Measurements from ENCODE around the gene AP1G2.

Gene AP1G2

DNA sequence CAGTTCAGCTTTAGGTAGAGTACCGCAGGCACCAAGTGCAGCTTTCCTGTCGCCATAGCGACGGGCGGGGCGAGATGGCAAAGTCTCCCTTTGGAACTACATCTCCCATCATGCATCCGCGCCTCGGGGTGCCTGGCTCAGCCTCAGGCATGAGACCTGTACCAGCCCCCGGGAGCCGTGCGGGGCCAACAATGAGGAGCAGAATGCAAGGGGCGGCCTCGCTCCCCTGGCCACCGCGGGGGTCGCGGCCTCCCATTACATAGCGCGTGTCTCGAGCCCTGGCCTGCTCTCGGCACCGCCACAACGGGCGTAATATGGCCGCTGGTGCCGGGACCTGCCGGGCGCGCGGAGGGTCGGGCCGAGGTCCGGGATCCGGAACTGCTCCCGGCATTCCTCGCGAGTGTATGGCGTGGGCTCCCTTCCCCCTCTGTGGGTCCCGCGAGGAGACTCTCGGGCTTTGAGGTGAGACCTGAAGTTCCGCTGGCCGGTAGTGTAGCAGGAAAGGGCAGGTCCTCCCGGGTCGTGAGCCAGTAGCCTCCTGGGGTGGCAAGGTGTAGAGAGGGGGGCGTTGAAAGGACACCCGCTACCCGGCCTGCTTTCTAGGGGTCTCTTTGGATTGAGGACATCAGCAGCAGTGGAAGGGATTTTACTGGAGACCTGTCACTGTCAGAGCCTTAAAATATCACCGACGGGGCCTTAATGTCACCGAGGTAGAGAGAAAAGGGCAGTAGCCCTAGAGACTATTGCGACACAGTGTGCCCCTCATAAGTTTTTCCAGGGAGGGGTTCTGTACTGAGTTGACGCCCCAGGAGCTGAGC, 11.5 kb downstream of the AP1G2 start, which contains the start of gene THTPA:
THTPA (plus strand) TSS at position 390 of the 818 bp plus-strand sequence. CDS start 487 bp downstream, outside the sequence.
- Mint-ChIP-seq H3K27me3 (ENCODE audit: low read depth, poor library complexity) (peaks cover 8% of the 10 kb centered on the region), H3K36me3 (ENCODE audit: low read depth) (peaks cover 10% of the 10 kb centered on the region), H3K9me3 (no peaks in the 10 kb centered on the region), H3K27ac (peak within 1 kb of the TSS; percentile 88), H3K4me1 (peaks cover 34% of the 10 kb centered on the region), H3K4me3 (peak within 1 kb of the TSS; percentile 93)
- no peak for TF ChIP-seq CTCF (IDR thresholded peaks at IDR 0.05)
- DNase-seq = peak; percentile 94

DNA sequence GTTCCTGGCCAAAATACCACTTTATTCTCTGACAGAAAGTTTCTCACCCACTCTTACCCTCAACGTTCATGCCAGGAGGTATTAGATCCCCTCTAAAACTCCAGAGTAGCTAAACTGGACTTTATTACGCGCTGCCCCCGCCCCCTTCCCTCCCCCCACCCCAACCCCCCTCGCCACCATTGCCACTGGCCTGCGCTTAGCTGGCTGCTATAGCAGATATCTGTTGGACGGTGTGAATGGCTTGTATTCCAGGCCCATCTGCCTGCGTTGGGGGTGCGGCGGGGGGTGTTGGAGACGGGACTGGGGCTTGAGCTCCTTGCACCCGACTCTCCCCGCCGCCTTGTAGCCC, 12.1 kb downstream of the AP1G2 start:
- Mint-ChIP-seq H3K9me3 (no peaks in the 10 kb centered on the region), H3K27ac (no peak overlapping the region), H3K36me3 (ENCODE audit: low read depth) (peaks cover 6% of the 10 kb centered on the region), H3K4me3 (peak overlapping the region; percentile 93), H3K27me3 (ENCODE audit: low read depth, poor library complexity) (peaks cover 8% of the 10 kb centered on the region), H3K4me1 (peaks cover 34% of the 10 kb centered on the region)
- no peak for DNase-seq
- no peak for TF ChIP-seq CTCF (IDR thresholded peaks at IDR 0.05)

DNA sequence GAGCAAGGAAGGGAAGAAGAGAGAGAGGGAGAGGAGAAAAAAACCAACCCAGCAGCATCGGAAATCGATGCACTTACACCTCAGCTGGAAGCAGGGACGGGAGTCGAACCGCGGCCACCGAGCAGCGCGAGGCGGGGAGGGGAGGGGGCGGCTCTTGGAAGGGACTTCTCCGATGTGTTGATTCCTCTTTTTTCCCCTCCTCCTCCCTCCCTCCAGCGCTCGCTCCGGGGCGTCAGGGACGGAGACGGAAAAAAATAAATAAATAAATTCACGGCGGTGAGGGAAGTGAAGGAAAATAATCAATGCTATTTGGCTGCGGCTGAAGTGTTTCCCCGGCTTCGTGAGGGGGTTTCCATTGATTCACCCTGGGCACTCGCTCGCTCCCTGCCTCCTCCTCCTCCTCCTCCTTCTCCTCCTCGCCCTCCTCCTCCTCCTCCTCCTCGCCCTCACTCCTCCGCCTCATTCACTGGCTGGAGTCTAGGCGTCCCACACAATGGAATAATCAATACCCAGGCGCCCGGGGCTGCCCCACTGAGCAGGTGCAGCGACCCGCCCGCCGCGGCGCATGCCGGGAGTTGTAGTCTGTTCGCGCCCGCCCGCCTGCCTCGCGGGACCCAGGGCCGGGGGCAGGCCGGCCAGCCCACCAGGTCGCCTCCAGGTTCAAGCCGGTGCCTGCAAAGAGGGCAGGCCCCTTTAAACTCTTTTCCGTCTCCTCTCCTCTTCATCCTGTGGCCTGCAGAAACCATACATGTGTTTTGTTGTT, 16.1 kb downstream of the AP1G2 start, which contains the start of gene ZFHX2:
ZFHX2 (minus strand) TSS at position 500 of the 763 bp plus-strand sequence. CDS start 16,440 bp downstream, outside the sequence.
- H3K27me3 Mint-ChIP-seq (ENCODE audit: low read depth, poor library complexity) = peaks cover 3% of the 10 kb centered on the region
- peak; percentile 88 for DNase-seq
- no peaks in the 10 kb centered on the region for H3K9me3 Mint-ChIP-seq
- H3K4me1 Mint-ChIP-seq = peaks cover 16% of the 10 kb centered on the region
- H3K36me3 Mint-ChIP-seq (ENCODE audit: low read depth) = no peaks in the 10 kb centered on the region
- TF ChIP-seq CTCF (IDR thresholded peaks at IDR 0.05) = no peak
- no peak within 1 kb of the TSS for H3K4me3 Mint-ChIP-seq
- peak within 1 kb of the TSS; percentile 3 for H3K27ac Mint-ChIP-seq

DNA sequence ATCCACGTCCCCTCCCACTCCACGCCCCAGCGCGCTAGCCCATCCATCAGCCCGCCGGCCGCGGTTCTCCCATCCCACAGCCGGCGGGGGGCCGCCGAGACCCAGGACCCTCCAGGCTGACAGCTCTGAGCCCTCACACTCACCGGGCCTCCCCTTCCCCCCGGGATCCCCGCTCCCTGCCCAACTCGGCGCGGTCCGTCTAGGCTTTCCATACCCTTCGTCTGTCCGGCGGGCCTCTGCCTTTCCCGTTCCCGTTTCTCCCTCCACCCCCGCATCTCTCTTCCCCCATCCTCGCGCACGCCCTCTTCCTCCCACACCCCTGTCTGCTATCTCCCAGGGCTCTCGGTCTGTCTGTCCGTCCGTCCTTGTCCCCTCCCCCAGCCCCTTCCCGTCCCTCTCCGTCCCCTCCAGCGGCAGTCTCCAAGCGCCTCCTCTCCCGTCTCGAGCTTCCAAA, 16.8 kb downstream of the AP1G2 start:
- Mint-ChIP-seq H3K27ac (no peak overlapping the region), H3K9me3 (no peaks in the 10 kb centered on the region), H3K4me3 (no peak overlapping the region), H3K36me3 (ENCODE audit: low read depth) (no peaks in the 10 kb centered on the region), H3K4me1 (peaks cover 11% of the 10 kb centered on the region), H3K27me3 (ENCODE audit: low read depth, poor library complexity) (peaks cover 3% of the 10 kb centered on the region)
- no peak for TF ChIP-seq CTCF (IDR thresholded peaks at IDR 0.05)
- peak; percentile 64 for DNase-seq

DNA sequence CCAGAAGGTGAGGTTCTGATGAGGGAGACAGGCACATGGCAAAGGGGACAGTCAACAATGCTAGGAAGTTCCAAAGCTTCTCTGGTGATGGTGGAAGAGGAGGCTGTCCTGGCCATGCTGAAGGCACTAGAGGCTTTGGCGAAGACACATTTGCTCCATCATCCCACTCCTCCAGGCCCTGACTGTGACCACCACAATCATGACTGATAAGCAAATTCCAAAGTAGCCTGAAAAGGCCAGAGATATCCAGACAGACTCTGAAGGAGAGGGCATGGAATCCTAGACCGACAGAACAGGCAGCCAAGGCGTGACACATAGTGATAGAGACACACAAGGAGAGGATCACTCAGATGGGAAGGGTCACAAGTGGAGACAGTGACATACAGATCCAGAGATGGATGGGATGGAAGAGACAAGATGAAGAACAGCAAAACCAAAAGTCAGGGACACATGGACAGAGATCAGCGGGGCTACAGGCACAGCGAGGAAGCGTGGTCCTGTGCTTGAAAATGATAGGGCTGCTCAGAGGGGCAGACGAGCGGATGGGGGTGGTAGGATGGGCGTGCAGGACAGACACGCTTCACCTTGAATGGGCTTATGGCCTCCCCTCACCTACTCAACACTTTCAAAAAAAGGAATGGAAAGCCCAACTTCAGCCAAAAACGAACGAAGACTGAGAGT, 17.3 kb downstream of the AP1G2 start:
- H3K27ac Mint-ChIP-seq = no peak overlapping the region
- TF ChIP-seq CTCF (IDR thresholded peaks at IDR 0.05) = no peak
- peaks cover 8% of the 10 kb centered on the region for H3K4me1 Mint-ChIP-seq
- no peak for DNase-seq
- H3K9me3 Mint-ChIP-seq = no peaks in the 10 kb centered on the region
- peaks cover 3% of the 10 kb centered on the region for H3K27me3 Mint-ChIP-seq (ENCODE audit: low read depth, poor library complexity)
- no peaks in the 10 kb centered on the region for H3K36me3 Mint-ChIP-seq (ENCODE audit: low read depth)
- H3K4me3 Mint-ChIP-seq = no peak overlapping the region

Data from nephron progenitor cell (in vitro differentiated cells).